Smooth muscle cell (in vitro differentiated cells): ENCODE measurements around the gene KPNA1. TPM values are rescaled to one million over a fixed set of nuclear protein-coding genes. Genes with fewer than 3 reads are reported as not detected.

Experiments
- DNase-seq: peaks from one replicate; lab custom pipeline; 2025; ENCODE audit not compliant: unreplicated experiment; lab: John Stamatoyannopoulos, UW
- H2AFZ ChIP-seq: fragments of 200-600 bp; sonication (generic); 2 replicates; pipeline ENCODE4 v1.6.0; 2016; ENCODE audit warnings: antibody characterized with exemption, low read depth, mild to moderate bottlenecking
- H3F3A ChIP-seq: fragments of 200-600 bp; sonication (generic); 2 replicates; pipeline ENCODE4 v1.6.0; 2017; ENCODE audit warnings: antibody characterized with exemption, low read depth
- H3K27ac ChIP-seq: fragments of 200-600 bp; sonication (generic); 2 replicates; pipeline ENCODE4 v1.5.1; 2016; ENCODE audit warnings: low read depth, mild to moderate bottlenecking
- H3K27me3 ChIP-seq: fragments of 200-600 bp; sonication (generic); 2 replicates; pipeline ENCODE4 v1.6.1; 2016; ENCODE audit warnings: low read depth, mild to moderate bottlenecking
- H3K36me3 ChIP-seq: fragments of 200-600 bp; sonication (generic); 2 replicates; pipeline ENCODE4 v1.5.1; 2016; ENCODE audit warnings: low read depth
- H3K4me1 ChIP-seq: fragments of 200-600 bp; sonication (generic); 2 replicates; pipeline ENCODE4 v1.5.1; 2016; ENCODE audit warnings: low read depth
- H3K4me2 ChIP-seq: fragments of 200-600 bp; sonication (generic); 2 replicates; pipeline ENCODE4 v1.6.0; 2016; ENCODE audit warnings: mild to moderate bottlenecking
- H3K4me3 ChIP-seq: fragments of 200-600 bp; sonication (generic); 2 replicates; pipeline ENCODE4 v1.5.1; 2016; ENCODE audit warnings: mild to moderate bottlenecking
- H3K79me2 ChIP-seq: fragments of 200-600 bp; sonication (generic); 2 replicates; pipeline ENCODE4 v1.6.0; 2016; ENCODE audit warnings: low read depth, mild to moderate bottlenecking
- H3K9ac ChIP-seq: fragments of 200-600 bp; sonication (generic); 2 replicates; pipeline ENCODE4 v1.6.0; 2016; ENCODE audit warnings: low read depth
- H3K9me3 ChIP-seq: fragments of 200-600 bp; sonication (generic); replicated peaks from 2 replicates; pipeline ENCODE4 v1.5.1; 2016; ENCODE audit warnings: low read depth
- H4K20me1 ChIP-seq: fragments of 200-600 bp; sonication (generic); 2 replicates; pipeline ENCODE4 v1.6.0; 2016; ENCODE audit warnings: low read depth
- WGBS: methylation state at CpG from one replicate; pipeline ENCODE4 v1.1.7; 2016; ENCODE audit warnings: low lambda C conversion rate; 5-methylcytosine and 5-hydroxymethylcytosine counted together
- polyA plus RNA-seq: library from polyadenylated mRNA; unstranded; fragments of >200 nt; fragmentation: Nextera tagmentation; extraction: Ambion mirVana; gene quantifications from 2 replicates; pipeline ENCODE4 v1.2.1, GENCODE V29; 2016
- total RNA-seq: library from RNA; depleted of rRNA; stranded (reverse); fragments of >200 nt; gene quantifications from 2 replicates; pipeline ENCODE4 v1.2.3, GENCODE V29; 2014
- TF ChIP-seq, protein P1 (sequence below): fragments of 200-600 bp; sonication (generic); IDR thresholded peaks from 2 replicates; pipeline ENCODE4 v1.5.1; 2017; ENCODE audit warnings: borderline replicate concordance, mild to moderate bottlenecking, antibody characterized with exemption; ENCODE audit not compliant: insufficient read depth, poor library complexity, severe bottlenecking

The KPNA1 gene
- total and polyA plus RNA-seq, 2 experiments from 2014 or later: 34.6 to 37.9 TPM

DNA sequence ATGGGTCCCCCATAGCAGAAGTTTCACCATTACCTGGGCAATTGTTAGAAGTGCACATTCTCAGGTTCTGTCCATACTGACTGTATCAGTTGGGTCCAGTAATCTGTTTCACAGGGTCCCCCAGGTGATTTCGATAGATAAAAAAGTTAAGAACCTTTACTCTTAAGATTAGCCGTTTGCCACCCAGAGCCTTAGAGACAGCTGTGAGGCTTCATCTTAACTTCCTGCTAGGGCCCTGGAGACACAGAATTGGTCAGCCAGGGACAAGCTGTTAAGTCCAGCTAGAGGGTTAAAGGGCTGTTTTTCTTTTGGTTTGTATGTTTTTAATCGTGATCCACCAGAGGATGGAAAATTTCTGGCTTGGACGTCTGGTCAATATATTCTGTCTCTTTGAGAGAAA, 124.1 kb downstream of the KPNA1 start:
- H3K9me3 ChIP-seq: no peaks in the 10 kb centered on the region
- H3K4me1 ChIP-seq: peaks cover 21% of the 10 kb centered on the region
- H3K36me3 ChIP-seq: no peaks in the 10 kb centered on the region
- no peak overlapping the region for H2AFZ ChIP-seq
- no peak for DNase-seq
- peaks cover 28% of the 10 kb centered on the region for H3F3A ChIP-seq
- H3K9ac ChIP-seq: no peak overlapping the region
- 82% methylated on average over 4 of the region's 4 CpGs for WGBS
- no peak overlapping the region for H3K27ac ChIP-seq
- H3K4me2 ChIP-seq: no peak overlapping the region
- H3K79me2 ChIP-seq: peaks cover 35% of the 10 kb centered on the region
- H3K27me3 ChIP-seq: no peaks in the 10 kb centered on the region
- peaks cover 44% of the 10 kb centered on the region for H4K20me1 ChIP-seq
- TF ChIP-seq, protein P1, sequence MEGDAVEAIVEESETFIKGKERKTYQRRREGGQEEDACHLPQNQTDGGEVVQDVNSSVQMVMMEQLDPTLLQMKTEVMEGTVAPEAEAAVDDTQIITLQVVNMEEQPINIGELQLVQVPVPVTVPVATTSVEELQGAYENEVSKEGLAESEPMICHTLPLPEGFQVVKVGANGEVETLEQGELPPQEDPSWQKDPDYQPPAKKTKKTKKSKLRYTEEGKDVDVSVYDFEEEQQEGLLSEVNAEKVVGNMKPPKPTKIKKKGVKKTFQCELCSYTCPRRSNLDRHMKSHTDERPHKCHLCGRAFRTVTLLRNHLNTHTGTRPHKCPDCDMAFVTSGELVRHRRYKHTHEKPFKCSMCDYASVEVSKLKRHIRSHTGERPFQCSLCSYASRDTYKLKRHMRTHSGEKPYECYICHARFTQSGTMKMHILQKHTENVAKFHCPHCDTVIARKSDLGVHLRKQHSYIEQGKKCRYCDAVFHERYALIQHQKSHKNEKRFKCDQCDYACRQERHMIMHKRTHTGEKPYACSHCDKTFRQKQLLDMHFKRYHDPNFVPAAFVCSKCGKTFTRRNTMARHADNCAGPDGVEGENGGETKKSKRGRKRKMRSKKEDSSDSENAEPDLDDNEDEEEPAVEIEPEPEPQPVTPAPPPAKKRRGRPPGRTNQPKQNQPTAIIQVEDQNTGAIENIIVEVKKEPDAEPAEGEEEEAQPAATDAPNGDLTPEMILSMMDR: no peak
- H3K4me3 ChIP-seq: no peak overlapping the region

DNA sequence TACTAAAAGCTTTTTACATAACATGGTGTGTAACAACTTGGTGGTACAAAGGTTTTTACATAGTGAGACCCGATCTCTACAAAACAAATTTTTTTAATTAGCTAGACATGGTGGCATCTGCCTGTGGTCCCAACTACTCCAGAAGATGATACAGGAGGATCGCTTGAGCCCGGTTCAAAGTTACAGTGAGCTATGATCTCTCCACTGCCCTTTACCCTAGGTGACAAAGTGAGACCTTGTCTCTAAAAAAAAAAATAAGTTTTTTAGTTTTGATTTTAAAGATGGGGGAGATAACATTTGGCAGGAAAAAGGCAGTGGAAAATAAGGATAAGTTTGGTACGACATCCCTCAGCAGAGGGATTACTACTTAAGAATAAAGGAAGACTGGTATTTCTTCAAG, 124.8 kb downstream of the KPNA1 start:
- Histone ChIP-seq H3K4me1 (peaks cover 18% of the 10 kb centered on the region), H2AFZ (no peak overlapping the region), H3K9me3 (no peaks in the 10 kb centered on the region), H4K20me1 (peaks cover 49% of the 10 kb centered on the region), H3K9ac (no peak overlapping the region), H3K27me3 (no peaks in the 10 kb centered on the region), H3K4me3 (no peak overlapping the region), H3F3A (peaks cover 24% of the 10 kb centered on the region), H3K27ac (no peak overlapping the region), H3K79me2 (peaks cover 43% of the 10 kb centered on the region), H3K36me3 (no peaks in the 10 kb centered on the region), H3K4me2 (no peak overlapping the region)
- WGBS: 87% methylated on average over 4 of the region's 4 CpGs
- TF ChIP-seq, protein P1: no peak
- DNase-seq: no peak

DNA sequence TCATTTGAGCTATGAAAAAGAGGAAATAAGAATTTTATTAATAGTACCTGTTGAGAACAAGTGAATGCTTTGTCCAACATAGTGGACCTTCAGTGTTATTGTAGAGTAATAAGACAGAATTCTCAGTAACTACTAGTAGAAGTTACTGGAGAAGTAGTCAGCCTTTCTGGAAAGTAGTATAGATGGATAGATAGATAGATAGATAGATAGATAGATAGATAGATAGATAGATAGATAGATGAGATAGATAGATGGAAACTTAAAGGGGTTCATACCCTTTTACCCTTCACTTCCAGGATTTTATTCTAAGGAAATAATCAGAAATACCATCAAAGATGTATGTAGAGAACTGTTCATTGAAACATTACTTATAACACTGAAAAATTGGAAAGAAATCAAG, 125.5 kb downstream of the KPNA1 start:
- no peak overlapping the region for H3K9ac ChIP-seq
- peaks cover 22% of the 10 kb centered on the region for H3F3A ChIP-seq
- peaks cover 48% of the 10 kb centered on the region for H3K79me2 ChIP-seq
- H3K4me3 ChIP-seq: no peak overlapping the region
- no peaks in the 10 kb centered on the region for H3K27me3 ChIP-seq
- no peaks in the 10 kb centered on the region for H3K36me3 ChIP-seq
- no peak overlapping the region for H2AFZ ChIP-seq
- no peak overlapping the region for H3K27ac ChIP-seq
- H3K9me3 ChIP-seq: no peaks in the 10 kb centered on the region
- TF ChIP-seq, protein P1: no peak
- H4K20me1 ChIP-seq: peaks cover 49% of the 10 kb centered on the region
- no peak for DNase-seq
- peaks cover 20% of the 10 kb centered on the region for H3K4me1 ChIP-seq
- H3K4me2 ChIP-seq: no peak overlapping the region

DNA sequence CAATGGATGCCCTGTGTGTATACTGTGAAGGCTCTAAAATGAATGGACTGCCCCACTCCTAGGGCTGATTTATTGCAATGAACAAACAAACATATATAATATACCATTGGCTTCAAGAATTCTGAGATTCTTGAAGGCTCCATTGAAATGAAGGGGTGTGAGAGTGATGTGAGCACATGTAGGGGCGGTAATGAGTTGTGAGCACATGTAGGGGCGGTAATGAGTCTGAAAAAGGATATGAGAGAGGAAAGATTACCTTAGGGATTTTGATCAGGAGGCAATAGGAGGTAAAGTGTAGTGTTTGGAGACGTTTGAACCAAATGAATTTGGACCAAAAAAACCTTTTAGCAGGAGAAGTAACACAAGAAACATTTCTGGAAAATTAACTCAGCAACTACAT, 127.0 kb downstream of the KPNA1 start:
- Histone ChIP-seq H3K4me3 (no peak overlapping the region), H3F3A (peaks cover 10% of the 10 kb centered on the region), H3K79me2 (peaks cover 50% of the 10 kb centered on the region), H3K9me3 (no peaks in the 10 kb centered on the region), H3K4me1 (peaks cover 12% of the 10 kb centered on the region), H2AFZ (no peak overlapping the region), H3K36me3 (no peaks in the 10 kb centered on the region), H4K20me1 (peaks cover 49% of the 10 kb centered on the region), H3K27ac (no peak overlapping the region), H3K9ac (no peak overlapping the region), H3K4me2 (no peak overlapping the region), H3K27me3 (no peaks in the 10 kb centered on the region)
- TF ChIP-seq, protein P1: no peak
- no peak for DNase-seq
- WGBS: 86% methylated on average over 3 of the region's 3 CpGs
